ENCODE results near the gene MT3. TPM values are rescaled to one million over a fixed set of nuclear protein-coding genes. Genes with fewer than 3 reads are reported as not detected.

The MT3 gene
- total RNA-seq, 4 donors from 2014 or later = 2.0 to 3.6 TPM; not detected in 2

- no peak overlapping the region for H3K27ac ChIP-seq
- peaks cover 80% of the 10 kb centered on the region for H3K27me3 ChIP-seq
- H3K36me3 ChIP-seq = no peaks in the 10 kb centered on the region
- H3K4me1 ChIP-seq = peaks cover 0 to 51% (median 16%) of the 10 kb centered on the region in 3 donors
- no peak for ATAC-seq
- TF ChIP-seq EP300 (IDR thresholded peaks at IDR 0.05) (no peak), CTCF (IDR thresholded peaks at IDR 0.05) (no peak)
- H3K4me3 ChIP-seq = peak overlapping the region in 1 of 2 donors; percentile 53
- no CpG with 5 or more reads among the region's 40 CpGs for WGBS, 2 donors (ENCODE audit: low coverage in 1 of 2)
- H3K9me3 ChIP-seq = no peaks in the 10 kb centered on the region
Observed at GRCh38 chr16:56635441-56635967, 46.2 kb downstream of the MT3 start.

GRCh38 chr16:56636616-56637413 lies 47.5 kb downstream of the MT3 start:
- 67 to 72% methylated on average over 4 to 6 of the region's 9 CpGs for WGBS, 2 donors (ENCODE audit: low coverage in 1 of 2)
- peaks cover 0 to 47% (median 16%) of the 10 kb centered on the region in 3 donors for H3K4me1 ChIP-seq
- no peak for ATAC-seq

GRCh38 chr16:56637814-56638750 lies 48.8 kb downstream of the MT3 start, which contains the start of gene MT1A:
Gene MT1A, plus strand, starts transcription at chr16:56638666. Its CDS starts 73 bp downstream, at chr16:56638739.
- WGBS, 2 donors (ENCODE audit: low coverage in 1 of 2) = 13 to 20% methylated on average over 10 to 18 of the region's 68 CpGs
- Histone ChIP-seq H3K4me3 (peak within 1 kb of the TSS; percentile 21 to 52), H3K4me1 (peaks cover 0 to 41% (median 16%) of the 10 kb centered on the region in 3 donors), H3K27me3 (peaks cover 91% of the 10 kb centered on the region), H3K9me3 (no peaks in the 10 kb centered on the region), H3K27ac (peak within 1 kb of the TSS in 3 of 4 donors; percentile 56 to 79 (median 72)), H3K36me3 (no peaks in the 10 kb centered on the region)
- TF ChIP-seq CTCF (IDR thresholded peaks at IDR 0.05) = no peak
- peak; percentile 71 for TF ChIP-seq POLR2AphosphoS5 (IDR thresholded peaks at IDR 0.05)
- TF ChIP-seq POLR2A (IDR thresholded peaks at IDR 0.05) = peak; percentile 27 to 38
- peak; percentile 84 for ATAC-seq

More at GRCh38 chr16:56636616-56637413, 47.5 kb downstream of the MT3 start:
- Histone ChIP-seq H3K9me3 (no peaks in the 10 kb centered on the region), H3K4me3 (no peak overlapping the region), H3K27ac (no peak overlapping the region), H3K36me3 (no peaks in the 10 kb centered on the region), H3K27me3 (peaks cover 92% of the 10 kb centered on the region)
- no peak for TF ChIP-seq EP300 (IDR thresholded peaks at IDR 0.05)
- no peak for TF ChIP-seq CTCF (IDR thresholded peaks at IDR 0.05)

GRCh38 chr16:56639045-56639444 lies 49.7 kb downstream of the MT3 start:
- H3K9me3 ChIP-seq = no peaks in the 10 kb centered on the region
- ATAC-seq = no peak
- peaks cover 91% of the 10 kb centered on the region for H3K27me3 ChIP-seq
- TF ChIP-seq POLR2AphosphoS5 (IDR thresholded peaks at IDR 0.05) = no peak
- no peak for TF ChIP-seq POLR2A (IDR thresholded peaks at IDR 0.05)
- TF ChIP-seq CTCF (IDR thresholded peaks at IDR 0.05) = no peak
- TF ChIP-seq EP300 (IDR thresholded peaks at IDR 0.05) = no peak
- no peaks in the 10 kb centered on the region for H3K36me3 ChIP-seq
- WGBS, 2 donors (ENCODE audit: low coverage in 1 of 2) = 80% methylated on average over 1 of the region's 1 CpG; no CpG with 5 or more reads in 1 of the 2 donors
- peak overlapping the region in 1 of 4 donors; percentile 79 for H3K27ac ChIP-seq
- peaks cover 0 to 50% (median 23%) of the 10 kb centered on the region in 3 donors for H3K4me1 ChIP-seq
- no peak overlapping the region for H3K4me3 ChIP-seq

Data from gastroesophageal sphincter (tissue), 4 donors.